Measurements from ENCODE around the gene SETD1A. TPM values are rescaled to one million over a fixed set of nuclear protein-coding genes. Genes with fewer than 3 reads are reported as not detected.
A peak's percentile ranks its signal among the peaks of the same experiment; 100 is the strongest.
"Not testable (repeated sequence)": the region's sequence is repeated elsewhere in the genome, so short reads cannot be mapped to it uniquely, and the experiment has no call there.

SETD1A gene
- total RNA-seq, 2 experiments from 2014 or later = 28.5 to 31.7 TPM

- peaks cover 4% of the 10 kb centered on the region for H3K36me3 Mint-ChIP-seq
- no peak overlapping the region for H3K4me3 Mint-ChIP-seq
- H3K9me3 Mint-ChIP-seq = no peaks in the 10 kb centered on the region
- DNase-seq = no peak
- peaks cover 18% of the 10 kb centered on the region for H3K4me1 Mint-ChIP-seq
- H3K27me3 Mint-ChIP-seq = no peaks in the 10 kb centered on the region
- no peak overlapping the region for H3K27ac Mint-ChIP-seq
Observed at GRCh38 chr16:30925632-30925987, 31.9 kb upstream of the SETD1A start.

- Mint-ChIP-seq H3K27ac (peak overlapping the region; percentile 47), H3K4me3 (no peak overlapping the region)
- DNase-seq = no peak
Observed at GRCh38 chr16:30925995-30926811, 31.4 kb upstream of the SETD1A start.

GRCh38 chr16:30926937-30927788 lies 30.4 kb upstream of the SETD1A start:
- H3K4me3 Mint-ChIP-seq = no peak overlapping the region
- H3K4me1 Mint-ChIP-seq = peaks cover 10% of the 10 kb centered on the region
- no peak overlapping the region for H3K27ac Mint-ChIP-seq
- H3K27me3 Mint-ChIP-seq = no peaks in the 10 kb centered on the region
- H3K36me3 Mint-ChIP-seq = peaks cover 4% of the 10 kb centered on the region
- no peaks in the 10 kb centered on the region for H3K9me3 Mint-ChIP-seq
- DNase-seq = no peak

More at GRCh38 chr16:30925995-30926811, 31.4 kb upstream of the SETD1A start:
- peaks cover 18% of the 10 kb centered on the region for H3K4me1 Mint-ChIP-seq
- peaks cover 4% of the 10 kb centered on the region for H3K36me3 Mint-ChIP-seq
- no peaks in the 10 kb centered on the region for H3K9me3 Mint-ChIP-seq
- H3K27me3 Mint-ChIP-seq = no peaks in the 10 kb centered on the region

- Mint-ChIP-seq H3K27ac (no peak overlapping the region), H3K9me3 (no peaks in the 10 kb centered on the region)
Observed at GRCh38 chr16:30927789-30928378, 29.7 kb upstream of the SETD1A start.

GRCh38 chr16:30928390-30928789 lies 29.2 kb upstream of the SETD1A start:
- peaks cover 4% of the 10 kb centered on the region for H3K36me3 Mint-ChIP-seq
- DNase-seq = no peak
- H3K4me3 Mint-ChIP-seq = no peak overlapping the region
- no peak overlapping the region for H3K27ac Mint-ChIP-seq
- no peaks in the 10 kb centered on the region for H3K9me3 Mint-ChIP-seq
- peaks cover 8% of the 10 kb centered on the region for H3K4me1 Mint-ChIP-seq
- no peaks in the 10 kb centered on the region for H3K27me3 Mint-ChIP-seq

More at GRCh38 chr16:30927789-30928378, 29.7 kb upstream of the SETD1A start:
- H3K4me1 Mint-ChIP-seq = peaks cover 8% of the 10 kb centered on the region
- H3K36me3 Mint-ChIP-seq = peaks cover 4% of the 10 kb centered on the region
- peak; percentile 47 for DNase-seq
- H3K27me3 Mint-ChIP-seq = no peaks in the 10 kb centered on the region
- no peak overlapping the region for H3K4me3 Mint-ChIP-seq

- no peaks in the 10 kb centered on the region for H3K9me3 Mint-ChIP-seq
- H3K27me3 Mint-ChIP-seq = no peaks in the 10 kb centered on the region
- DNase-seq = no peak
- H3K4me3 Mint-ChIP-seq = no peak overlapping the region
- H3K4me1 Mint-ChIP-seq = peaks cover 8% of the 10 kb centered on the region
- peaks cover 4% of the 10 kb centered on the region for H3K36me3 Mint-ChIP-seq
- H3K27ac Mint-ChIP-seq = no peak overlapping the region
Observed at GRCh38 chr16:30929167-30929566, 28.4 kb upstream of the SETD1A start.

GRCh38 chr16:30930160-30930571 lies 27.4 kb upstream of the SETD1A start:
- H3K4me3 Mint-ChIP-seq = no peak overlapping the region
- H3K36me3 Mint-ChIP-seq = peaks cover 4% of the 10 kb centered on the region
- H3K9me3 Mint-ChIP-seq = no peaks in the 10 kb centered on the region
- peaks cover 11% of the 10 kb centered on the region for H3K4me1 Mint-ChIP-seq
- H3K27ac Mint-ChIP-seq = no peak overlapping the region
- H3K27me3 Mint-ChIP-seq = no peaks in the 10 kb centered on the region
- no peak for DNase-seq

- H3K27ac Mint-ChIP-seq = no peak overlapping the region
Observed at GRCh38 chr16:30931068-30931650, 26.4 kb upstream of the SETD1A start.

GRCh38 chr16:30934827-30935557 lies 22.6 kb upstream of the SETD1A start:
- Mint-ChIP-seq H3K9me3 (no peaks in the 10 kb centered on the region), H3K36me3 (peaks cover 2% of the 10 kb centered on the region), H3K4me1 (peaks cover 9% of the 10 kb centered on the region), H3K27me3 (no peaks in the 10 kb centered on the region), H3K4me3 (no peak overlapping the region), H3K27ac (peak overlapping the region; percentile 32)
- peak; percentile 38 for DNase-seq

More at GRCh38 chr16:30931068-30931650, 26.4 kb upstream of the SETD1A start:
- no peaks in the 10 kb centered on the region for H3K9me3 Mint-ChIP-seq
- H3K4me3 Mint-ChIP-seq = no peak overlapping the region
- H3K4me1 Mint-ChIP-seq = peaks cover 11% of the 10 kb centered on the region
- H3K36me3 Mint-ChIP-seq = peaks cover 2% of the 10 kb centered on the region
- no peak for DNase-seq
- H3K27me3 Mint-ChIP-seq = no peaks in the 10 kb centered on the region

- no peak overlapping the region for H3K4me3 Mint-ChIP-seq
- H3K9me3 Mint-ChIP-seq = no peaks in the 10 kb centered on the region
- H3K27ac Mint-ChIP-seq = no peak overlapping the region
- DNase-seq = no peak
- peaks cover 21% of the 10 kb centered on the region for H3K4me1 Mint-ChIP-seq
- H3K36me3 Mint-ChIP-seq = peaks cover 2% of the 10 kb centered on the region
- H3K27me3 Mint-ChIP-seq = no peaks in the 10 kb centered on the region
Observed at GRCh38 chr16:30937692-30938091, 19.9 kb upstream of the SETD1A start.

GRCh38 chr16:30939571-30939970 lies 18.0 kb upstream of the SETD1A start:
- H3K4me3 Mint-ChIP-seq, H3K27me3 Mint-ChIP-seq, H3K27ac Mint-ChIP-seq, DNase-seq, H3K9me3 Mint-ChIP-seq: not testable (repeated sequence)
- Mint-ChIP-seq H3K4me1 (peaks cover 21% of the 10 kb centered on the region), H3K36me3 (peaks cover 10% of the 10 kb centered on the region)

- Mint-ChIP-seq H3K9me3 (no peaks in the 10 kb centered on the region), H3K36me3 (peaks cover 11% of the 10 kb centered on the region), H3K27me3 (no peaks in the 10 kb centered on the region), H3K4me1 (peaks cover 13% of the 10 kb centered on the region), H3K4me3 (peak overlapping the region; percentile 30), H3K27ac (peak overlapping the region; percentile 40)
- peak; percentile 71 for DNase-seq
Observed at GRCh38 chr16:30941600-30942425, 15.7 kb upstream of the SETD1A start.

GRCh38 chr16:30942426-30942806 lies 15.1 kb upstream of the SETD1A start:
- H3K27me3 Mint-ChIP-seq = no peaks in the 10 kb centered on the region
- DNase-seq = no peak
- no peaks in the 10 kb centered on the region for H3K9me3 Mint-ChIP-seq
- peaks cover 12% of the 10 kb centered on the region for H3K36me3 Mint-ChIP-seq
- peak overlapping the region; percentile 40 for H3K27ac Mint-ChIP-seq
- H3K4me1 Mint-ChIP-seq = peaks cover 13% of the 10 kb centered on the region
- H3K4me3 Mint-ChIP-seq = no peak overlapping the region

Measured in activated naive CD8-positive, alpha-beta T cell treated with anti-CD3 and anti-CD28 coated beads for 36 hours (primary cell).